IPS-18c (cell line): ENCODE results near the gene TTC13.

Experiments
- H3K4me3 ChIP-seq: 2 replicates; pipeline ENCODE4 v1.7.0; 2013; ENCODE audit warnings: low read depth, mild to moderate bottlenecking, low read length, moderate library complexity; ENCODE audit not compliant: insufficient read depth
- H3K9me3 ChIP-seq: one replicate; pipeline ENCODE4 v1.6.1; 2013; ENCODE audit warnings: mild to moderate bottlenecking, low read length, moderate library complexity; ENCODE audit not compliant: control insufficient read depth, insufficient read depth

TTC13 gene

GRCh38 chr1:230972855-230973271 is 5.8 kb downstream of the TTC13 start:
- H3K4me3 ChIP-seq = no peak overlapping the region

GRCh38 chr1:230971771-230972170 is 6.9 kb downstream of the TTC13 start:
- H3K4me3 ChIP-seq = no peak overlapping the region
- H3K9me3 ChIP-seq = no peaks in the 10 kb centered on the region

More at GRCh38 chr1:230972855-230973271, 5.8 kb downstream of the TTC13 start:
- H3K9me3 ChIP-seq = no peaks in the 10 kb centered on the region

GRCh38 chr1:230970432-230970831 is 8.2 kb downstream of the TTC13 start:
- Histone ChIP-seq H3K9me3 (no peaks in the 10 kb centered on the region), H3K4me3 (no peak overlapping the region)

- Histone ChIP-seq H3K4me3 (no peak overlapping the region), H3K9me3 (no peaks in the 10 kb centered on the region)
Observed at GRCh38 chr1:230966358-230966873, 12.2 kb downstream of the TTC13 start.

- Histone ChIP-seq H3K9me3 (no peaks in the 10 kb centered on the region), H3K4me3 (no peak overlapping the region)
Observed at GRCh38 chr1:230965535-230965934, 13.1 kb downstream of the TTC13 start.

GRCh38 chr1:230964896-230965295 is 13.8 kb downstream of the TTC13 start:
- no peak overlapping the region for H3K4me3 ChIP-seq
- H3K9me3 ChIP-seq = no peaks in the 10 kb centered on the region

- H3K4me3 ChIP-seq = no peak overlapping the region
- H3K9me3 ChIP-seq = no peaks in the 10 kb centered on the region
Observed at GRCh38 chr1:230958370-230958769, 20.3 kb downstream of the TTC13 start.

GRCh38 chr1:230957580-230957989 is 21.1 kb downstream of the TTC13 start:
- H3K4me3 ChIP-seq = no peak overlapping the region

GRCh38 chr1:230950404-230950803 is 28.3 kb downstream of the TTC13 start:
- Histone ChIP-seq H3K9me3 (no peaks in the 10 kb centered on the region), H3K4me3 (no peak overlapping the region)

More at GRCh38 chr1:230957580-230957989, 21.1 kb downstream of the TTC13 start:
- no peaks in the 10 kb centered on the region for H3K9me3 ChIP-seq

- no peak overlapping the region for H3K4me3 ChIP-seq
- H3K9me3 ChIP-seq = no peaks in the 10 kb centered on the region
Observed at GRCh38 chr1:230948903-230949302, 29.8 kb downstream of the TTC13 start.

GRCh38 chr1:230948301-230948700 is 30.4 kb downstream of the TTC13 start:
- no peaks in the 10 kb centered on the region for H3K9me3 ChIP-seq
- no peak overlapping the region for H3K4me3 ChIP-seq

GRCh38 chr1:230943048-230943593 is 35.5 kb downstream of the TTC13 start:
- H3K4me3 ChIP-seq = no peak overlapping the region
- no peaks in the 10 kb centered on the region for H3K9me3 ChIP-seq

GRCh38 chr1:230940848-230941247 is 37.8 kb downstream of the TTC13 start:
- Histone ChIP-seq H3K4me3 (no peak overlapping the region), H3K9me3 (no peaks in the 10 kb centered on the region)

- H3K9me3 ChIP-seq = no peaks in the 10 kb centered on the region
- H3K4me3 ChIP-seq = no peak overlapping the region
Observed at GRCh38 chr1:230939806-230940489, 38.7 kb downstream of the TTC13 start.

- no peak overlapping the region for H3K4me3 ChIP-seq
- no peaks in the 10 kb centered on the region for H3K9me3 ChIP-seq
Observed at GRCh38 chr1:230938924-230939368, 39.7 kb downstream of the TTC13 start.

GRCh38 chr1:230937371-230937770 is 41.3 kb downstream of the TTC13 start:
- no peak overlapping the region for H3K4me3 ChIP-seq
- no peaks in the 10 kb centered on the region for H3K9me3 ChIP-seq

GRCh38 chr1:230936475-230936874 is 42.2 kb downstream of the TTC13 start:
- H3K4me3 ChIP-seq = no peak overlapping the region
- no peaks in the 10 kb centered on the region for H3K9me3 ChIP-seq

- Histone ChIP-seq H3K4me3 (no peak overlapping the region), H3K9me3 (no peaks in the 10 kb centered on the region)
Observed at GRCh38 chr1:230935852-230936251, 42.8 kb downstream of the TTC13 start.
